Measurements from ENCODE around the gene PRPH.

DNA sequence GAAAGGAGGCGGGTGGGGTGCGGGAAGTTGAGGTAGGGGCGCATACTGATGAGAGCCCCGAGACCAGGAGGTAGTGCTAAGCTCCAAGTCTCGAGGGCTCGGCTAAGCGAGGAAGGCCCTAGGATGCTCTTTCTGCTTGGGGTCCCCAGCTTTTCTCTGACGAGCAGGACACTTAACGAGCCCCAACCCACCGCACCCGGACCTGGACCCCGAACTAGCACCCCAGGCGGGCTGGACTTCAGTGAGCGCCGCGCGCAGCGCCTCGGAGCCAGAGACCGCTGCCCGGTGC is 46.8 kb downstream of the PRPH start:
- TF ChIP-seq ELK1 (CRISPR knock-in tag; IDR thresholded peaks at IDR 0.05) (no peak), CTCF (IDR thresholded peaks at IDR 0.05 in 2 of 3, conservative IDR thresholded peaks at IDR 0.05 in 1 of 3; ENCODE audit: insufficient read depth in 2 of 3, low read depth in 1 of 3, low read length in 3 of 3) (no peak), HDGF (IDR thresholded peaks at IDR 0.05) (no peak), NRF1 (conservative IDR thresholded peaks at IDR 0.05 in 1 of 2, IDR thresholded peaks at IDR 0.05 in 1 of 2) (no peak), FOSL1 (tag; conservative IDR thresholded peaks at IDR 0.05) (no peak), FOXA1 (IDR thresholded peaks at IDR 0.05; ENCODE audit: borderline replicate concordance) (no peak), ZNF740 (CRISPR knock-in tag; IDR thresholded peaks at IDR 0.05) (no peak), ZNF740 (tag; IDR thresholded peaks at IDR 0.05) (no peak)
- TF ChIP-seq, protein P1, sequence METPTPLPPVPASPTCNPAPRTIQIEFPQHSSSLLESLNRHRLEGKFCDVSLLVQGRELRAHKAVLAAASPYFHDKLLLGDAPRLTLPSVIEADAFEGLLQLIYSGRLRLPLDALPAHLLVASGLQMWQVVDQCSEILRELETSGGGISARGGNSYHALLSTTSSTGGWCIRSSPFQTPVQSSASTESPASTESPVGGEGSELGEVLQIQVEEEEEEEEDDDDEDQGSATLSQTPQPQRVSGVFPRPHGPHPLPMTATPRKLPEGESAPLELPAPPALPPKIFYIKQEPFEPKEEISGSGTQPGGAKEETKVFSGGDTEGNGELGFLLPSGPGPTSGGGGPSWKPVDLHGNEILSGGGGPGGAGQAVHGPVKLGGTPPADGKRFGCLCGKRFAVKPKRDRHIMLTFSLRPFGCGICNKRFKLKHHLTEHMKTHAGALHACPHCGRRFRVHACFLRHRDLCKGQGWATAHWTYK (CRISPR knock-in tag; IDR thresholded peaks at IDR 0.05) = no peak
- TF ChIP-seq, protein P2, sequence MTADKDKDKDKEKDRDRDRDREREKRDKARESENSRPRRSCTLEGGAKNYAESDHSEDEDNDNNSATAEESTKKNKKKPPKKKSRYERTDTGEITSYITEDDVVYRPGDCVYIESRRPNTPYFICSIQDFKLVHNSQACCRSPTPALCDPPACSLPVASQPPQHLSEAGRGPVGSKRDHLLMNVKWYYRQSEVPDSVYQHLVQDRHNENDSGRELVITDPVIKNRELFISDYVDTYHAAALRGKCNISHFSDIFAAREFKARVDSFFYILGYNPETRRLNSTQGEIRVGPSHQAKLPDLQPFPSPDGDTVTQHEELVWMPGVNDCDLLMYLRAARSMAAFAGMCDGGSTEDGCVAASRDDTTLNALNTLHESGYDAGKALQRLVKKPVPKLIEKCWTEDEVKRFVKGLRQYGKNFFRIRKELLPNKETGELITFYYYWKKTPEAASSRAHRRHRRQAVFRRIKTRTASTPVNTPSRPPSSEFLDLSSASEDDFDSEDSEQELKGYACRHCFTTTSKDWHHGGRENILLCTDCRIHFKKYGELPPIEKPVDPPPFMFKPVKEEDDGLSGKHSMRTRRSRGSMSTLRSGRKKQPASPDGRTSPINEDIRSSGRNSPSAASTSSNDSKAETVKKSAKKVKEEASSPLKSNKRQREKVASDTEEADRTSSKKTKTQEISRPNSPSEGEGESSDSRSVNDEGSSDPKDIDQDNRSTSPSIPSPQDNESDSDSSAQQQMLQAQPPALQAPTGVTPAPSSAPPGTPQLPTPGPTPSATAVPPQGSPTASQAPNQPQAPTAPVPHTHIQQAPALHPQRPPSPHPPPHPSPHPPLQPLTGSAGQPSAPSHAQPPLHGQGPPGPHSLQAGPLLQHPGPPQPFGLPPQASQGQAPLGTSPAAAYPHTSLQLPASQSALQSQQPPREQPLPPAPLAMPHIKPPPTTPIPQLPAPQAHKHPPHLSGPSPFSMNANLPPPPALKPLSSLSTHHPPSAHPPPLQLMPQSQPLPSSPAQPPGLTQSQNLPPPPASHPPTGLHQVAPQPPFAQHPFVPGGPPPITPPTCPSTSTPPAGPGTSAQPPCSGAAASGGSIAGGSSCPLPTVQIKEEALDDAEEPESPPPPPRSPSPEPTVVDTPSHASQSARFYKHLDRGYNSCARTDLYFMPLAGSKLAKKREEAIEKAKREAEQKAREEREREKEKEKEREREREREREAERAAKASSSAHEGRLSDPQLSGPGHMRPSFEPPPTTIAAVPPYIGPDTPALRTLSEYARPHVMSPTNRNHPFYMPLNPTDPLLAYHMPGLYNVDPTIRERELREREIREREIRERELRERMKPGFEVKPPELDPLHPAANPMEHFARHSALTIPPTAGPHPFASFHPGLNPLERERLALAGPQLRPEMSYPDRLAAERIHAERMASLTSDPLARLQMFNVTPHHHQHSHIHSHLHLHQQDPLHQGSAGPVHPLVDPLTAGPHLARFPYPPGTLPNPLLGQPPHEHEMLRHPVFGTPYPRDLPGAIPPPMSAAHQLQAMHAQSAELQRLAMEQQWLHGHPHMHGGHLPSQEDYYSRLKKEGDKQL (CRISPR knock-in tag; IDR thresholded peaks at IDR 0.05; ENCODE audit: borderline replicate concordance) = no peak

Measured in K562 (cell line).